GM23338 (cell line): Measurements from ENCODE around the gene YBX1.

ENCODE experiments used
- CREB1 ChIP-seq: fragments of 250-450 bp; sonication (Bioruptor Pico); IDR thresholded peaks from 2 replicates; pipeline ENCODE4 v1.5.0; 2020; ENCODE audit warnings: low read depth, mild to moderate bottlenecking, moderate library complexity
- EZH2 ChIP-seq: fragments of 200-600 bp; sonication (generic); IDR thresholded peaks from one replicate; pipeline ENCODE4 v1.8.0; 2017; ENCODE audit warnings: antibody characterized with exemption, mild to moderate bottlenecking, low read depth; ENCODE audit not compliant: unreplicated experiment
- EZH2phosphoT487 ChIP-seq: fragments of 200-600 bp; sonication (generic); IDR thresholded peaks from one replicate; pipeline ENCODE4 v1.8.1; 2018; ENCODE audit warnings: antibody characterized with exemption; ENCODE audit not compliant: unreplicated experiment
- JUNB ChIP-seq: IDR thresholded peaks from one replicate; pipeline ENCODE4 v1.6.1; 2016; ENCODE audit warnings: antibody characterized with exemption; ENCODE audit not compliant: unreplicated experiment
- POLR2AphosphoS5 ChIP-seq: IDR thresholded peaks from 2 replicates; pipeline ENCODE4 v1.6.1; 2016; ENCODE audit warnings: antibody characterized with exemption, low read depth
- STAT1 ChIP-seq: IDR thresholded peaks from one replicate; pipeline ENCODE4 v1.6.1; 2016; ENCODE audit warnings: antibody characterized with exemption; ENCODE audit not compliant: unreplicated experiment
- TF ChIP-seq, protein P1 (sequence below), 2 experiments: fragments of 200-600 bp in 1 of 2; sonication (generic) in 1 of 2; conservative IDR thresholded peaks; 2 replicates each; pipeline versions ENCODE4 v1.5.1 to v1.6.1; 2016 to 2017; ENCODE audit warnings: antibody characterized with exemption in 2 of 2, low read depth in 2 of 2, mild to moderate bottlenecking in 2 of 2, moderate library complexity in 1 of 2
- TF ChIP-seq, protein P2 (sequence below): IDR thresholded peaks from one replicate; pipeline ENCODE4 v1.6.1; 2018; ENCODE audit warnings: antibody characterized with exemption; ENCODE audit not compliant: unreplicated experiment
- TF ChIP-seq, protein P3 (sequence below): IDR thresholded peaks from 2 replicates; pipeline ENCODE4 v1.6.1; 2016; ENCODE audit warnings: antibody characterized with exemption

DNA sequence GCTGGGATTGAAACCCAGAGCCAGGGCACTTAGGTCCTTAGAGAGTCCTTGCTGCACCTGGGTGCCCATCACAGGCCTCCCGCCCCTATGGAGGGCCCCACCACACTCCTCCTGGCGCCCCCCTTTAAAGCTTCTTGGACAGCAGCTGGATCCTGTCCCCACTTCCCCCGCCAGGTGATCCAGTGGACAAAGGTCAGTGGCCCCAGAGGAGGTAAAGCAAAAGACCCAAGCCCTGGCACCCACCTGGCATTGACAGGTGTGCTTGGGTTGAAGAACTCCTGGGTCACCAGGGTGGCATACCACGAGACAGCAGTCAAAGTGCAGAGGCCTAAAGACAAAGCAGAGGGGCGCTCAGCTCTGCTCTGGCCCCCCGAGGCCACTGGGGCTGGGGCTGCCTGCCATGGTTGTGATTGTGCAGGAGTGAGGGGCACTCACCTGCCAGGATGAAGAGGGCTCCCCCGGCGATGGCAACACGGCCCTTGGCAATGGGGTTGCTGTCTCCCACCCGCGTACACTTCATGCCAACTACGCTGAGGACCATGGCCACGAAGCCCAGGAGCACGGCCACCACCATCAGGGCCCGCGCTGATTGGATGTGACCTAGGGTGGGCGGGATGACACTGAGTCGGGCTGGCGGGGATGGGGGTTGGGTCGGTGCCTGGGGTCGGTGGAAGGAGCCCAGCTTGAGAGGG is 55.9 kb downstream of the YBX1 start:
- TF ChIP-seq, protein P1, sequence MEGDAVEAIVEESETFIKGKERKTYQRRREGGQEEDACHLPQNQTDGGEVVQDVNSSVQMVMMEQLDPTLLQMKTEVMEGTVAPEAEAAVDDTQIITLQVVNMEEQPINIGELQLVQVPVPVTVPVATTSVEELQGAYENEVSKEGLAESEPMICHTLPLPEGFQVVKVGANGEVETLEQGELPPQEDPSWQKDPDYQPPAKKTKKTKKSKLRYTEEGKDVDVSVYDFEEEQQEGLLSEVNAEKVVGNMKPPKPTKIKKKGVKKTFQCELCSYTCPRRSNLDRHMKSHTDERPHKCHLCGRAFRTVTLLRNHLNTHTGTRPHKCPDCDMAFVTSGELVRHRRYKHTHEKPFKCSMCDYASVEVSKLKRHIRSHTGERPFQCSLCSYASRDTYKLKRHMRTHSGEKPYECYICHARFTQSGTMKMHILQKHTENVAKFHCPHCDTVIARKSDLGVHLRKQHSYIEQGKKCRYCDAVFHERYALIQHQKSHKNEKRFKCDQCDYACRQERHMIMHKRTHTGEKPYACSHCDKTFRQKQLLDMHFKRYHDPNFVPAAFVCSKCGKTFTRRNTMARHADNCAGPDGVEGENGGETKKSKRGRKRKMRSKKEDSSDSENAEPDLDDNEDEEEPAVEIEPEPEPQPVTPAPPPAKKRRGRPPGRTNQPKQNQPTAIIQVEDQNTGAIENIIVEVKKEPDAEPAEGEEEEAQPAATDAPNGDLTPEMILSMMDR (conservative IDR thresholded peaks at IDR 0.05; ENCODE audit: low read depth in 2 of 2), result no peak
- TF ChIP-seq STAT1 (no peak), EZH2 (no peak), POLR2AphosphoS5 (no peak), CREB1 (CRISPR knock-in tag) (no peak), JUNB (no peak), EZH2phosphoT487 (no peak)
- TF ChIP-seq, protein P2, sequence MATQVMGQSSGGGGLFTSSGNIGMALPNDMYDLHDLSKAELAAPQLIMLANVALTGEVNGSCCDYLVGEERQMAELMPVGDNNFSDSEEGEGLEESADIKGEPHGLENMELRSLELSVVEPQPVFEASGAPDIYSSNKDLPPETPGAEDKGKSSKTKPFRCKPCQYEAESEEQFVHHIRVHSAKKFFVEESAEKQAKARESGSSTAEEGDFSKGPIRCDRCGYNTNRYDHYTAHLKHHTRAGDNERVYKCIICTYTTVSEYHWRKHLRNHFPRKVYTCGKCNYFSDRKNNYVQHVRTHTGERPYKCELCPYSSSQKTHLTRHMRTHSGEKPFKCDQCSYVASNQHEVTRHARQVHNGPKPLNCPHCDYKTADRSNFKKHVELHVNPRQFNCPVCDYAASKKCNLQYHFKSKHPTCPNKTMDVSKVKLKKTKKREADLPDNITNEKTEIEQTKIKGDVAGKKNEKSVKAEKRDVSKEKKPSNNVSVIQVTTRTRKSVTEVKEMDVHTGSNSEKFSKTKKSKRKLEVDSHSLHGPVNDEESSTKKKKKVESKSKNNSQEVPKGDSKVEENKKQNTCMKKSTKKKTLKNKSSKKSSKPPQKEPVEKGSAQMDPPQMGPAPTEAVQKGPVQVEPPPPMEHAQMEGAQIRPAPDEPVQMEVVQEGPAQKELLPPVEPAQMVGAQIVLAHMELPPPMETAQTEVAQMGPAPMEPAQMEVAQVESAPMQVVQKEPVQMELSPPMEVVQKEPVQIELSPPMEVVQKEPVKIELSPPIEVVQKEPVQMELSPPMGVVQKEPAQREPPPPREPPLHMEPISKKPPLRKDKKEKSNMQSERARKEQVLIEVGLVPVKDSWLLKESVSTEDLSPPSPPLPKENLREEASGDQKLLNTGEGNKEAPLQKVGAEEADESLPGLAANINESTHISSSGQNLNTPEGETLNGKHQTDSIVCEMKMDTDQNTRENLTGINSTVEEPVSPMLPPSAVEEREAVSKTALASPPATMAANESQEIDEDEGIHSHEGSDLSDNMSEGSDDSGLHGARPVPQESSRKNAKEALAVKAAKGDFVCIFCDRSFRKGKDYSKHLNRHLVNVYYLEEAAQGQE, result no peak
- TF ChIP-seq, protein P3, sequence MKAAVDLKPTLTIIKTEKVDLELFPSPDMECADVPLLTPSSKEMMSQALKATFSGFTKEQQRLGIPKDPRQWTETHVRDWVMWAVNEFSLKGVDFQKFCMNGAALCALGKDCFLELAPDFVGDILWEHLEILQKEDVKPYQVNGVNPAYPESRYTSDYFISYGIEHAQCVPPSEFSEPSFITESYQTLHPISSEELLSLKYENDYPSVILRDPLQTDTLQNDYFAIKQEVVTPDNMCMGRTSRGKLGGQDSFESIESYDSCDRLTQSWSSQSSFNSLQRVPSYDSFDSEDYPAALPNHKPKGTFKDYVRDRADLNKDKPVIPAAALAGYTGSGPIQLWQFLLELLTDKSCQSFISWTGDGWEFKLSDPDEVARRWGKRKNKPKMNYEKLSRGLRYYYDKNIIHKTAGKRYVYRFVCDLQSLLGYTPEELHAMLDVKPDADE, result no peak
